Measurements from ENCODE around the gene CHI3L1. TPM values are rescaled to one million over a fixed set of nuclear protein-coding genes. Genes with fewer than 3 reads are reported as not detected.

CHI3L1 gene
- total RNA-seq, 1 donor from 2014 or later = not detected

- no peak for DNase-seq (ENCODE audit: low spot score, unreplicated experiment)
- no peaks in the 10 kb centered on the region for H3K36me3 Mint-ChIP-seq (ENCODE audit: insufficient read depth)
- no peak for TF ChIP-seq CTCF (IDR thresholded peaks at IDR 0.05; ENCODE audit: unreplicated experiment)
- H3K4me1 Mint-ChIP-seq (ENCODE audit: low read depth) = no peaks in the 10 kb centered on the region
- no peaks in the 10 kb centered on the region for H3K9me3 Mint-ChIP-seq (ENCODE audit: low read depth)
- peaks cover 42% of the 10 kb centered on the region for H3K27me3 Mint-ChIP-seq
- H3K4me3 Mint-ChIP-seq (ENCODE audit: low read depth) = no peak overlapping the region
- no peak overlapping the region for H3K27ac Mint-ChIP-seq
These were observed 38.6 kb upstream of the CHI3L1 start for GRCh38 chr1:203225071-203225470.

- Mint-ChIP-seq H3K4me3 (ENCODE audit: low read depth) (no peak overlapping the region), H3K9me3 (ENCODE audit: low read depth) (no peaks in the 10 kb centered on the region), H3K27ac (no peak overlapping the region), H3K27me3 (peaks cover 50% of the 10 kb centered on the region), H3K36me3 (ENCODE audit: insufficient read depth) (no peaks in the 10 kb centered on the region), H3K4me1 (ENCODE audit: low read depth) (no peaks in the 10 kb centered on the region)
- TF ChIP-seq CTCF (IDR thresholded peaks at IDR 0.05; ENCODE audit: unreplicated experiment) = no peak
- no peak for DNase-seq (ENCODE audit: low spot score, unreplicated experiment)
These were observed 36.7 kb upstream of the CHI3L1 start for GRCh38 chr1:203223012-203223775.

- Mint-ChIP-seq H3K4me1 (ENCODE audit: low read depth) (no peaks in the 10 kb centered on the region), H3K9me3 (ENCODE audit: low read depth) (no peaks in the 10 kb centered on the region), H3K27me3 (peaks cover 55% of the 10 kb centered on the region), H3K36me3 (ENCODE audit: insufficient read depth) (no peaks in the 10 kb centered on the region), H3K4me3 (ENCODE audit: low read depth) (no peak overlapping the region), H3K27ac (no peak overlapping the region)
- TF ChIP-seq CTCF (IDR thresholded peaks at IDR 0.05; ENCODE audit: unreplicated experiment) = no peak
- DNase-seq (ENCODE audit: low spot score, unreplicated experiment) = no peak
These were observed 33.4 kb upstream of the CHI3L1 start for GRCh38 chr1:203219934-203220333.

GRCh38 chr1:203219171-203219570 is 32.7 kb upstream of the CHI3L1 start:
- no peak for TF ChIP-seq CTCF (IDR thresholded peaks at IDR 0.05; ENCODE audit: unreplicated experiment)
- no peak for DNase-seq (ENCODE audit: low spot score, unreplicated experiment)
- H3K27me3 Mint-ChIP-seq = peaks cover 56% of the 10 kb centered on the region
- H3K4me3 Mint-ChIP-seq (ENCODE audit: low read depth) = no peak overlapping the region
- H3K9me3 Mint-ChIP-seq (ENCODE audit: low read depth) = no peaks in the 10 kb centered on the region
- H3K27ac Mint-ChIP-seq = no peak overlapping the region
- H3K4me1 Mint-ChIP-seq (ENCODE audit: low read depth) = no peaks in the 10 kb centered on the region
- no peaks in the 10 kb centered on the region for H3K36me3 Mint-ChIP-seq (ENCODE audit: insufficient read depth)

GRCh38 chr1:203217668-203218067 is 31.2 kb upstream of the CHI3L1 start:
- peaks cover 65% of the 10 kb centered on the region for H3K27me3 Mint-ChIP-seq
- TF ChIP-seq CTCF (IDR thresholded peaks at IDR 0.05; ENCODE audit: unreplicated experiment) = no peak
- H3K9me3 Mint-ChIP-seq (ENCODE audit: low read depth) = no peaks in the 10 kb centered on the region
- H3K36me3 Mint-ChIP-seq (ENCODE audit: insufficient read depth) = no peaks in the 10 kb centered on the region
- no peak for DNase-seq (ENCODE audit: low spot score, unreplicated experiment)
- H3K4me3 Mint-ChIP-seq (ENCODE audit: low read depth) = no peak overlapping the region
- H3K4me1 Mint-ChIP-seq (ENCODE audit: low read depth) = no peaks in the 10 kb centered on the region
- H3K27ac Mint-ChIP-seq = no peak overlapping the region
